Measurements from ENCODE around the gene GNG2. TPM values are rescaled to one million over a fixed set of nuclear protein-coding genes. Genes with fewer than 3 reads are reported as not detected.

GNG2 gene
- total RNA-seq, 6 experiments from 2014 or later = 1.9 to 7.6 (median 3.5) TPM

DNA sequence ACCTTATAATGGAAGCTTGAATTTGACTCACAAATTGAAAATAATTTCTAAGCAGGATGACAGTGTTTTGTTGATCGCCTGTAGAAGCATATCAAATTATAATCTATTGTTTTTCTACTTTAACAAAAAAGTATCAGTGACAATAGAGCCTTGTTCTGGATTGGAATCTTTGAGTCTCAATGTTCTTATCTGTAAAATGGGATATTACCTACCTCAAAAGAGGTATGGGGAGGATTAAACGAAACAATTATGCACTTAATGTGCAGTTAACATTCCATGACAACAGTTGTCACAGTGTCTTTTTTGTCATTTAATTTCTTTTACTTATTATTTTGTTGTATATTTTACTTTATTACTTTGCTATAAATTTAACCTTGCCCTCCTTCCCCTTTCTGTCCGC lies 130.1 kb downstream of the GNG2 start:
- Histone ChIP-seq H3K27ac (no peak overlapping the region), H3K4me3 (peak overlapping the region; percentile 88 to 92 (median 91)), H3K36me3 (peaks cover 0 to 43% (median 2%) of the 10 kb centered on the region in 4 donors), H3K4me1 (peaks cover 0 to 20% (median 4%) of the 10 kb centered on the region in 4 donors), H3K9me3 (no peaks in the 10 kb centered on the region), H3K27me3 (no peaks in the 10 kb centered on the region)
- no peak for TF ChIP-seq POLR2A (IDR thresholded peaks at IDR 0.05)
- TF ChIP-seq, protein P1, sequence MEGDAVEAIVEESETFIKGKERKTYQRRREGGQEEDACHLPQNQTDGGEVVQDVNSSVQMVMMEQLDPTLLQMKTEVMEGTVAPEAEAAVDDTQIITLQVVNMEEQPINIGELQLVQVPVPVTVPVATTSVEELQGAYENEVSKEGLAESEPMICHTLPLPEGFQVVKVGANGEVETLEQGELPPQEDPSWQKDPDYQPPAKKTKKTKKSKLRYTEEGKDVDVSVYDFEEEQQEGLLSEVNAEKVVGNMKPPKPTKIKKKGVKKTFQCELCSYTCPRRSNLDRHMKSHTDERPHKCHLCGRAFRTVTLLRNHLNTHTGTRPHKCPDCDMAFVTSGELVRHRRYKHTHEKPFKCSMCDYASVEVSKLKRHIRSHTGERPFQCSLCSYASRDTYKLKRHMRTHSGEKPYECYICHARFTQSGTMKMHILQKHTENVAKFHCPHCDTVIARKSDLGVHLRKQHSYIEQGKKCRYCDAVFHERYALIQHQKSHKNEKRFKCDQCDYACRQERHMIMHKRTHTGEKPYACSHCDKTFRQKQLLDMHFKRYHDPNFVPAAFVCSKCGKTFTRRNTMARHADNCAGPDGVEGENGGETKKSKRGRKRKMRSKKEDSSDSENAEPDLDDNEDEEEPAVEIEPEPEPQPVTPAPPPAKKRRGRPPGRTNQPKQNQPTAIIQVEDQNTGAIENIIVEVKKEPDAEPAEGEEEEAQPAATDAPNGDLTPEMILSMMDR (IDR thresholded peaks at IDR 0.05) = no peak
- intact Hi-C loops (cut with DNase I) = no loop called here
- WGBS (ENCODE audit: insufficient coverage, low coverage, low lambda C conversion rate, missing lambda C conversion rate) = 66% methylated on average over 3 of the region's 3 CpGs
- ATAC-seq (no peak), DNase-seq (no peak)

GRCh38 chr14:51993285-51993920 lies 133.0 kb downstream of the GNG2 start:
- DNase-seq (no peak), ATAC-seq (no peak)
- TF ChIP-seq, protein P1 (IDR thresholded peaks at IDR 0.05) = no peak
- no peak for TF ChIP-seq POLR2A (IDR thresholded peaks at IDR 0.05)
- Histone ChIP-seq H3K36me3 (peaks cover 0 to 45% (median 2%) of the 10 kb centered on the region in 4 donors), H3K27me3 (no peaks in the 10 kb centered on the region), H3K27ac (no peak overlapping the region), H3K9me3 (no peaks in the 10 kb centered on the region), H3K4me3 (no peak overlapping the region), H3K4me1 (peaks cover 0 to 20% (median 4%) of the 10 kb centered on the region in 4 donors)
- intact Hi-C loops (cut with DNase I) = no loop called here
- WGBS (ENCODE audit: insufficient coverage, low coverage, low lambda C conversion rate, missing lambda C conversion rate) = 62% methylated on average over 3 of the region's 3 CpGs

DNA sequence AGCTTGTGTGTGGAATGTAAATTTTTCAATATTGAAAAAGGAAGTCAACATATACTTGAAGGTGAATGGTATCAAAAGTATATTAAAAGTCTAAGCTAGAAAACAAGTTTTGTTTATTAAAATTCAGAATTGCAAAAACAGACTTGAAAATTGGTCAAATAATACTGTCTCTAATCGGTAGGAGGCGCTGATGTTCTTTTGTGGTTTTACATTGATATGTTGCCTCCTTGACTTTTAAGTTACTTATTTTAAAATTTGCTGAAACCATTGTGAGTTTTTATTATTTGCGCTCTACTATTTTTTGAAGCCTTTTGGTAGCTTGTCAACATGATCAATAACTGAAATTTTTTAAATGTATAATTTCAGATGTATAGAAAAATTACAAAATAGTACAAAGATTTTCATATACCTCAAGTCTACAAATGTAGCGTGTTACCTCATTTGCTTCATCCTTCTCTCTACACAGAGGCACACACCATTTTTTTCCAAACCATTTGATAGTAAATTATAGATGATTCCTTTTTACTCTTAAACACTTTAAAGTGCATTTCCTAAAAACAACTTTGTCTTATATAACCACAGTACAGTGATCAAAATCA lies 135.8 kb downstream of the GNG2 start:
- peaks cover 0 to 48% (median 9%) of the 10 kb centered on the region in 4 donors for H3K36me3 ChIP-seq
- peak in 1 of 4 donors; percentile 37 for ATAC-seq
- intact Hi-C loops (cut with DNase I) = no loop called here
- H3K27me3 ChIP-seq = no peaks in the 10 kb centered on the region
- WGBS (ENCODE audit: insufficient coverage, low coverage, low lambda C conversion rate, missing lambda C conversion rate) = 43% methylated on average over 4 of the region's 4 CpGs
- H3K4me1 ChIP-seq = peaks cover 0 to 8% (median 0%) of the 10 kb centered on the region in 4 donors
- H3K27ac ChIP-seq = no peak overlapping the region
- TF ChIP-seq POLR2A (IDR thresholded peaks at IDR 0.05) = no peak
- TF ChIP-seq, protein P1 (IDR thresholded peaks at IDR 0.05) = peak; percentile 43 to 76 (median 66)
- H3K9me3 ChIP-seq = no peaks in the 10 kb centered on the region
- DNase-seq = no peak
- H3K4me3 ChIP-seq = no peak overlapping the region

GRCh38 chr14:51998348-51998747 lies 137.9 kb downstream of the GNG2 start:
- no peak for ATAC-seq
- H3K4me1 ChIP-seq = peaks cover 0 to 16% (median 3%) of the 10 kb centered on the region in 4 donors
- H3K9me3 ChIP-seq = no peaks in the 10 kb centered on the region
- H3K4me3 ChIP-seq = no peak overlapping the region
- H3K36me3 ChIP-seq = peaks cover 0 to 36% (median 15%) of the 10 kb centered on the region in 4 donors
- no peak for DNase-seq
- intact Hi-C loops (cut with DNase I) = no loop called here
- no peak overlapping the region for H3K27ac ChIP-seq
- TF ChIP-seq POLR2A (IDR thresholded peaks at IDR 0.05) = no peak
- TF ChIP-seq, protein P1 (IDR thresholded peaks at IDR 0.05) = no peak
- no peaks in the 10 kb centered on the region for H3K27me3 ChIP-seq
